Muscle of leg (tissue), 16 donors: ENCODE measurements around the gene FHL3. TPM values are rescaled to one million over a fixed set of nuclear protein-coding genes. Genes with fewer than 3 reads are reported as not detected.

ENCODE experiments used
- DNase-seq: peaks from one replicate; pipeline ENCODE4 v3.0.0; 2013
- H3K27ac ChIP-seq: one replicate; pipeline ENCODE4 v1.5.1; 2013; ENCODE audit warnings: mild to moderate bottlenecking, low read length, control low read depth
- H3K27me3 ChIP-seq: one replicate; pipeline ENCODE4 v1.6.1; 2013; ENCODE audit warnings: low read length; ENCODE audit not compliant: control insufficient read depth, insufficient read depth
- H3K36me3 ChIP-seq: one replicate; pipeline ENCODE4 v1.6.1; 2013; ENCODE audit warnings: low read length; ENCODE audit not compliant: control insufficient read depth, insufficient read depth
- H3K4me1 ChIP-seq: one replicate; pipeline ENCODE4 v1.6.1; 2013; ENCODE audit warnings: low read length; ENCODE audit not compliant: control insufficient read depth, insufficient read depth
- H3K4me3 ChIP-seq: one replicate; pipeline ENCODE4 v1.5.1; 2013; ENCODE audit warnings: low read length, control low read depth
- H3K9me3 ChIP-seq: replicated peaks from 2 replicates; pipeline ENCODE4 v1.6.1; 2013; ENCODE audit warnings: low read depth, low read length; ENCODE audit not compliant: control insufficient read depth
- WGBS: methylation state at CpG from one replicate; pipeline ENCODE4 v1.1.5; 2013; ENCODE audit warnings: missing lambda C conversion rate; ENCODE audit not compliant: insufficient coverage; 5-methylcytosine and 5-hydroxymethylcytosine counted together
- long read RNA-seq, 11 donors: transcript quantifications; one replicate each; lab custom pipeline, GENCODE V29; 2026
- polyA plus RNA-seq, 8 donors: library from polyadenylated mRNA; unstranded; fragments of 120-200 nt; gene quantifications; one replicate each; pipeline versions ENCODE4 v1.2.1 to v1.2.3, GENCODE V29; 2013; ENCODE audit warnings: inconsistent platforms in 1 of 8, low replicate concordance in 1 of 8; ENCODE audit not compliant: insufficient read length in 8 of 8, insufficient read depth in 1 of 8
- total RNA-seq: library from RNA; stranded (reverse); fragments of 120-200 nt; gene quantifications from one replicate; pipeline ENCODE4 v1.2.4, GENCODE V29; 2013

Gene FHL3, protein sequence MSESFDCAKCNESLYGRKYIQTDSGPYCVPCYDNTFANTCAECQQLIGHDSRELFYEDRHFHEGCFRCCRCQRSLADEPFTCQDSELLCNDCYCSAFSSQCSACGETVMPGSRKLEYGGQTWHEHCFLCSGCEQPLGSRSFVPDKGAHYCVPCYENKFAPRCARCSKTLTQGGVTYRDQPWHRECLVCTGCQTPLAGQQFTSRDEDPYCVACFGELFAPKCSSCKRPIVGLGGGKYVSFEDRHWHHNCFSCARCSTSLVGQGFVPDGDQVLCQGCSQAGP
- 81.6 TPM for total RNA-seq
- 100 to 1,000 TPM in 7 of 8 donors, 10 to 100 TPM in 1; 91.0 to 193 (median 120) TPM for polyA plus RNA-seq
- long read RNA-seq, donor 1, transcript FHL3-201 (6 exons, 1,647 nt), result major isoform, 15 of 19 reads
- long read RNA-seq, donor 1, partial matches to known transcripts, result 0 of 19 reads
- long read RNA-seq, donor 1, other reads (novel, unspliced or antisense), result 0 of 19 reads
- long read RNA-seq, donor 2, partial matches to known transcripts, result 0 of 6 reads
- long read RNA-seq, donor 2, other reads (novel, unspliced or antisense), result 0 of 6 reads
- long read RNA-seq, donor 3, transcript FHL3-201 (6 exons, 1,647 nt), result major isoform, 29 of 43 reads
- long read RNA-seq, donor 3, transcript FHL3-203 (6 exons, 1,091 nt), result minor isoform, 12 of 43 reads
- long read RNA-seq, donor 3, partial matches to known transcripts, result 0 of 43 reads
- long read RNA-seq, donor 3, other reads (novel, unspliced or antisense), result 0 of 43 reads
- long read RNA-seq, donor 4, transcript FHL3-201 (6 exons, 1,647 nt), result major isoform, 12 of 62 reads
- long read RNA-seq, donor 4, partial matches to known transcripts, result 45 of 62 reads
- long read RNA-seq, donor 4, other reads (novel, unspliced or antisense), result 0 of 62 reads
- long read RNA-seq, donor 5, transcript FHL3-203 (6 exons, 1,091 nt), result minor isoform, 13 of 56 reads
- long read RNA-seq, donor 5, transcript FHL3-201 (6 exons, 1,647 nt), result major isoform, 26 of 56 reads
- long read RNA-seq, donor 5, partial matches to known transcripts, result 16 of 56 reads
- long read RNA-seq, donor 5, other reads (novel, unspliced or antisense), result 0 of 56 reads
- long read RNA-seq, donor 6, transcript FHL3-201 (6 exons, 1,647 nt), result major isoform, 28 of 39 reads
- long read RNA-seq, donor 6, transcript FHL3-203 (6 exons, 1,091 nt), result minor isoform, 9 of 39 reads
- long read RNA-seq, donor 6, partial matches to known transcripts, result 0 of 39 reads
- long read RNA-seq, donor 6, other reads (novel, unspliced or antisense), result 0 of 39 reads
- long read RNA-seq, donor 7, transcript FHL3-201 (6 exons, 1,647 nt), result major isoform, 19 of 30 reads
- long read RNA-seq, donor 7, transcript FHL3-203 (6 exons, 1,091 nt), result minor isoform, 8 of 30 reads
- long read RNA-seq, donor 7, partial matches to known transcripts, result 0 of 30 reads
- long read RNA-seq, donor 7, other reads (novel, unspliced or antisense), result 0 of 30 reads
- long read RNA-seq, donor 8, transcript FHL3-201 (6 exons, 1,647 nt), result major isoform, 15 of 18 reads
- long read RNA-seq, donor 8, partial matches to known transcripts, result 0 of 18 reads
- long read RNA-seq, donor 8, other reads (novel, unspliced or antisense), result 0 of 18 reads
- long read RNA-seq, donor 9, transcript FHL3-203 (6 exons, 1,091 nt), result minor isoform, 5 of 15 reads
- long read RNA-seq, donor 9, transcript FHL3-201 (6 exons, 1,647 nt), result major isoform, 9 of 15 reads
- long read RNA-seq, donor 9, partial matches to known transcripts, result 0 of 15 reads
- long read RNA-seq, donor 9, other reads (novel, unspliced or antisense), result 0 of 15 reads
- long read RNA-seq, donor 10, transcript FHL3-203 (6 exons, 1,091 nt), result minor isoform, 6 of 417 reads
- long read RNA-seq, donor 10, transcript FHL3-201 (6 exons, 1,647 nt), result major isoform, 17 of 417 reads
- long read RNA-seq, donor 10, partial matches to known transcripts, result 225 of 417 reads
- long read RNA-seq, donor 10, other reads (novel, unspliced or antisense), result 169 of 417 reads
- long read RNA-seq, donor 11, transcript FHL3-201 (6 exons, 1,647 nt), result major isoform, 20 of 26 reads
- long read RNA-seq, donor 11, transcript FHL3-203 (6 exons, 1,091 nt), result minor isoform, 5 of 26 reads
- long read RNA-seq, donor 11, partial matches to known transcripts, result 0 of 26 reads
- long read RNA-seq, donor 11, other reads (novel, unspliced or antisense), result 0 of 26 reads

- peak; percentile 91 for DNase-seq
- H3K36me3 ChIP-seq, result peaks cover 3% of the 10 kb centered on the region
- peak within 1 kb of the TSS; percentile 94 for H3K27ac ChIP-seq
- peak within 1 kb of the TSS; percentile 91 for H3K4me3 ChIP-seq
- H3K4me1 ChIP-seq, result peaks cover 73% of the 10 kb centered on the region
- H3K9me3 ChIP-seq, result no peaks in the 10 kb centered on the region
- WGBS, result 1% methylated on average over 54 of the region's 83 CpGs
- H3K27me3 ChIP-seq, result no peaks in the 10 kb centered on the region
Observed at GRCh38 chr1:38005195-38006007, at the start of gene FHL3. Gene FHL3 (minus strand): TSS chr1:38005514. CDS start chr1:37999412, 6,102 bp downstream.

DNA sequence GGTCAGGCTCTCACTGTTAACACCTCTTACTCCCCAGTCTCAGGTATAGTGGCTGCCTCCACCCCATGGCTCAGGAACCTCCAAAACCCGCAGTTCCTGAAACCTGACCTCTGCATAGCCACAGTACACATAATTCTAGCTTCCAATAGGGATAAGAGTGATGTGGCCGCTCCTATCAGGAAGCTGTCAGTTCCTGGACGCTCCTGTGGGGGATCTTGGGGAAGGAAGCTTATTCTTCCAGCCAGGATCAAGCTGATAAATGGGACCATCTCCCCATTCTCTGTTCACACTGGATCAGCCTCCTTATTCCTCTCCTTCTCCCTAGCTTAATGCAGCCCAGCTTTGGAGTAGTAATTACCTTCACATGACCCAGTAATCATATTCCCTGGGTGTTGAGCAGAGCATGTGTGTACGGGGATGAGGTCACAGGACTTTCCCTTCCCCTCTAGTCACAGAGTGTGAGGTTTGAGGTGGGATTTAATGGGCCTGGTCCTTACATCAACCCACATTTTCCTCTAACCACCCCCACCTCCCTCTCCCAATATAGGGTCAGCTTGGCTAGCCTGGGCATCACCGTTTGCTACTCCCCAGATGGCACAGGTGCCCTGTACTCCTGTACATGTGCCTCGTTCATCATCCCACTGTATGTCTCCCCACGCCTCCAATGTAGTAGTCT is 48.2 kb upstream of the FHL3 start:
- H3K36me3 ChIP-seq, result no peaks in the 10 kb centered on the region
- no peaks in the 10 kb centered on the region for H3K9me3 ChIP-seq
- H3K4me3 ChIP-seq, result no peak overlapping the region
- WGBS, result no CpG with 5 or more reads among the region's 7 CpGs
- H3K4me1 ChIP-seq, result peaks cover 10% of the 10 kb centered on the region
- no peak for DNase-seq
- H3K27me3 ChIP-seq, result peaks cover 36% of the 10 kb centered on the region
- H3K27ac ChIP-seq, result no peak overlapping the region

DNA sequence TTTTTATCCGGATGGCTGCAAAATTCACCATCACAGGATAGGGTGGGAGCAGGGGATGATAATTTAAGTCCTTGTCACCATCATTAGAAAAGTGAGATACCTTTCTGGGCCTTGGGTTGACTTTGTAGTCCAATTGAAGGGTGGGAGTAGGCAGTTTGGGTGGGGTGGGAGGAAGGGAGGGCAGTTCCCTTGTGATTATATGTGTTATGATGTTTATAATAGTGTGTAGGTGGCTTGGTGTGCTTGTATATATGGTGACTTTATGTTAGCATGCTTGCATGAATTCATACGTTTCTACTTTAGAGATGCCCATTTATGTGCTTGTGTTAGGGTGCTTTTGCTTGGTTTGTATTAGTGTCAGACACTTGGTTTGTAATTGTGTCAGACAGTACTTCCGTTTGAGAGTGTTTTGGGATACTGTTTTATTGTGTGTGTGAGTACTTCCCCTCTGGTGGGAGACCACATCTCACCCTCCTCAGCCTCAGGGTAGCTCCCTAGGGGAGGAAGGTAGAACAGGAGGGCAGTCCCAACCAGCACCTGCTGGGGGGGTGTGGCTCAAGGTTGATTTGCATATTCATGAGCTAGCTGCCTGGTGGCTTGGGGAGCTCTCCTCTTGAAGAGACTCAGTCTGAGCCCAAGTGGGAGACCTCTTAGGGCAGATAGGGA is 47.6 kb upstream of the FHL3 start:
- H3K4me3 ChIP-seq, result no peak overlapping the region

GRCh38 chr1:38051079-38051543 is 45.8 kb upstream of the FHL3 start:
- H3K27me3 ChIP-seq, result peaks cover 49% of the 10 kb centered on the region
- 28% methylated on average over 7 of the region's 9 CpGs for WGBS
- no peak overlapping the region for H3K27ac ChIP-seq

More for the DNA sequence above, 47.6 kb upstream of the FHL3 start:
- no peak for DNase-seq
- Histone ChIP-seq H3K9me3 (no peaks in the 10 kb centered on the region), H3K27ac (no peak overlapping the region), H3K4me1 (peaks cover 10% of the 10 kb centered on the region), H3K27me3 (peaks cover 43% of the 10 kb centered on the region), H3K36me3 (no peaks in the 10 kb centered on the region)
- 43% methylated on average over 1 of the region's 3 CpGs for WGBS

DNA sequence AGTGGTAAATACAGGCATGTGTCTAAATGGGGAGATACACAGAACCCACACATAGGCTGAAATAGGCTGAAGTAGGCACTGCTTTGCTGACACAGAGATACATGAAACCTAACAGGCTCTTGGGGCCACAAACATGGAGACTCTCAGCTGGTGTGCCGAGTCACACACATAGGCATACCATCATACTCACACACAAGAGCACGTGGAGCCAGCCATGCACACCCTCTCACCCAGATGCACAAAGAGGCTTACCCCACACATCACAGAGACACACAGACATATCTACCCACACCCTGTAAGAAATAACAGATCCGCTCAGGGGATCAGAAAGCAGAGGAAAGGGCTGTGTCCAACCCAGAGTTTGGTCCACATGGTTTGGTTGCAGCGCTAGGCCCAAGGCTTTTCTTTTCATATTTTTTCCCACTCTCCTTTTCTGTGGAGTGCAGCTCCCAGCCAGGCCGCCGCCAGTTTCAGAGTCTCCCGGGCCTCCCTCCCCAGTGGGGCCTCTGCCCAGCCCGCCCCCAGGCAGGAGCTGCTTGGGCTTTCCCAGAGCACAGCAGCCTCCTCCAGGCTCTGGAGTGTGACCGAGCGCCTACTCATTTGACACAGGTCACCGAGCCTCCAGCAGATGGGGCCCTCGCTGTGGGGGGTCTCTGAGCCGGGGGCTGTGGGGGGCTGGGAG is 45.2 kb upstream of the FHL3 start:
- H3K9me3 ChIP-seq, result no peaks in the 10 kb centered on the region
- H3K4me3 ChIP-seq, result no peak overlapping the region
- 31% methylated on average over 7 of the region's 13 CpGs for WGBS
- no peak overlapping the region for H3K27ac ChIP-seq
- peaks cover 18% of the 10 kb centered on the region for H3K4me1 ChIP-seq
- peaks cover 50% of the 10 kb centered on the region for H3K27me3 ChIP-seq
- no peaks in the 10 kb centered on the region for H3K36me3 ChIP-seq
- DNase-seq, result no peak

More at GRCh38 chr1:38051079-38051543, 45.8 kb upstream of the FHL3 start:
- peak; percentile 41 for DNase-seq
- Histone ChIP-seq H3K4me3 (no peak overlapping the region), H3K4me1 (peaks cover 16% of the 10 kb centered on the region), H3K36me3 (no peaks in the 10 kb centered on the region), H3K9me3 (no peaks in the 10 kb centered on the region)

DNA sequence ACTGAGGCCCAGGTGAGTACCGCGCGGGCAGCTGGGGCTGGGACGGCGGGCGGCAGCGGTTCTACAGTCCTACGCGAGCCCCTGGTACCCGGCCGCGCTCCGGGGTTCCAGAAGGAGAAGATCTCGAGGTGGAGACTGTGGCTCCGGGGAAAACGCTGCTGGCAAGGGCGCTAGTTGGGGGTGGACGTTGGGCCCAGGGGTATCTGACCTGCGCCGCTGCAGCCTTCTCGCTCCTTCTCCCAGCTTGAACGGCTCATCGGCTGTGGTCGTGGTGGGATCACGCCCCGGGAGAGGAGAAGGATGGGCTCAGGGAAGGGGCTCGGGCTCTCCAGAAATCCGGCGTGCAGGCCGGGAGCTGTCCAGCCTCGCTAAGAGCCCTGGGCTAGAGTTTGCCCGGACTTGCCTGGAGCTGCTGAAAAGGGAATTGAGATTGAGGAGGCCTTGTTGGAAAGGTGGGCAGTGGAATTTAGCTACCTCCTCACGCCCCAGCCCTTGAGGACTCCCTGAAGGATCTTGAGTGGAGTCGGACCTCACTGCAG is 42.4 kb upstream of the FHL3 start:
- Histone ChIP-seq H3K27ac (no peak overlapping the region), H3K4me3 (peak overlapping the region; percentile 44), H3K27me3 (peaks cover 59% of the 10 kb centered on the region), H3K4me1 (peaks cover 30% of the 10 kb centered on the region), H3K36me3 (no peaks in the 10 kb centered on the region), H3K9me3 (no peaks in the 10 kb centered on the region)
- peak; percentile 43 for DNase-seq
- 4% methylated on average over 25 of the region's 34 CpGs for WGBS
